DMS153 (cell line): ENCODE results near the gene GLI1.

Experiments
- DNase-seq: peaks from one replicate; lab custom pipeline; 2025; lab: John Stamatoyannopoulos, UW

Gene GLI1

DNA sequence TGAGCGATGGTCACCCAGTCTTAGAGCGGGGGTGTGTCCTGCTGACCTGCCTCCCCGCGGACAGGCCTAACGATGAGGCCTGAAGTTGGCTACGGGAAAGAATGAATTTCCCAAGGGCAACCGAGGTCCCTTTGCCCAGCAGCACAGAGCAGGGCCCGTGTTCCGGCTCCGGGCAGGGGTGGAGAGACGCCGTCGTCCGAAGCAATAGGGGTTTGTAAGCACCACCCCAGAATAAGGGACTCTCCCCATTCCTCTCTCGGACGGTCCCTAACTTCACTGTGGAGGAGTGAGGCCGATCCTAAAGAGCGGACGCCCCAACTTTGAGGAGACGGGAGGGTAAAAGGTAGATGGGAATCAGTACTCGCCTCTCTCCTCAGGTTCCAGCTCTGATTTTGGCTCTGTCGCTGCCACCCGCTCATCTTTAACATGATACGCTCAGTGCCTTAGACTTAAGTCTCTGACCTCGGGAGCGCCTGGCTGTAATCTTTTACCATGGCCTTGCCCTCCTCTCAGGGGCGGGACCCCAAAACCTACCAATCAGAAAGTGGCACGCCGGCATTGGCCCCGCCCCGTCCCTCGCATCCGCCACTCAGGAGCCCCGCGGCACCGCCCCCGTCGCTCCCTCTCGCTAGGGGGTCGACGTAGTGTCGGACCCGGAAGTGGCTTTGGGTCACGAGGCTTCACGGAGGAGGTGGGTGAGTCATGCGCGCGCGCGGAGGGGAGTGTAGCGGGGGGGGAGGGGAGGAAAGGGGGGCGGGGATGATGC, 60.7 kb downstream of the GLI1 start, which contains the start of gene DDIT3:
TSS of gene DDIT3 (minus strand) at position 462 of the 766 bp plus-strand sequence. CDS start 3,108 bp downstream, outside the sequence.
- DNase-seq = peak; percentile 98

- peak; percentile 36 for DNase-seq
These were observed 62.0 kb downstream of the GLI1 start for GRCh38 chr12:57521525-57522010.
